Activated CD4-positive, CD25-positive, alpha-beta regulatory T cell treated with anti-CD3 and anti-CD28 coated beads, Interleukin-2, amount 50 U/mL, for 16 hours (primary cell): ENCODE measurements around the gene FZR1.

ENCODE experiments used
- DNase-seq: peaks from one replicate; pipeline ENCODE4 v3.0.0-alpha.2; 2020; ENCODE audit warnings: low read depth, low spot score

The FZR1 gene

GRCh38 chr19:3474010-3474409 lies 32.1 kb upstream of the FZR1 start:
- no peak for DNase-seq

- no peak for DNase-seq
Measured at GRCh38 chr19:3474614-3475013, 31.5 kb upstream of the FZR1 start.

GRCh38 chr19:3475449-3475848 lies 30.7 kb upstream of the FZR1 start:
- no peak for DNase-seq

- DNase-seq = no peak
Measured at GRCh38 chr19:3476830-3477229, 29.3 kb upstream of the FZR1 start.

GRCh38 chr19:3477506-3477905 lies 28.6 kb upstream of the FZR1 start:
- no peak for DNase-seq

GRCh38 chr19:3477951-3478350 lies 28.2 kb upstream of the FZR1 start:
- DNase-seq = no peak

- DNase-seq = no peak
Measured at GRCh38 chr19:3478409-3479176, 27.5 kb upstream of the FZR1 start.

GRCh38 chr19:3479177-3479833 lies 26.8 kb upstream of the FZR1 start:
- DNase-seq = no peak

- no peak for DNase-seq
Measured at GRCh38 chr19:3479834-3480215, 26.3 kb upstream of the FZR1 start.

- DNase-seq = no peak
Measured at GRCh38 chr19:3480383-3481091, 25.6 kb upstream of the FZR1 start, which contains the start of gene SMIM24. SMIM24 (minus strand) TSS chr19:3480525; CDS start chr19:3480463, 62 bp downstream.

- DNase-seq = no peak
Measured at GRCh38 chr19:3481241-3482090, 24.6 kb upstream of the FZR1 start.

- no peak for DNase-seq
Measured at GRCh38 chr19:3482507-3483225, 23.4 kb upstream of the FZR1 start.

GRCh38 chr19:3483226-3483628 lies 22.9 kb upstream of the FZR1 start, which contains the start of gene SMIM44:
SMIM44 (minus strand) TSS chr19:3483441; CDS start chr19:3483403, 38 bp downstream.
- DNase-seq = no peak

- DNase-seq = no peak
Measured at GRCh38 chr19:3491396-3492119, 14.6 kb upstream of the FZR1 start.

GRCh38 chr19:3492131-3492839 lies 13.8 kb upstream of the FZR1 start:
- no peak for DNase-seq

- no peak for DNase-seq
Measured at GRCh38 chr19:3492919-3493318, 13.2 kb upstream of the FZR1 start.

GRCh38 chr19:3493651-3494050 lies 12.5 kb upstream of the FZR1 start:
- DNase-seq = no peak

- DNase-seq = no peak
Measured at GRCh38 chr19:3494051-3494450, 12.1 kb upstream of the FZR1 start.

- no peak for DNase-seq
Measured at GRCh38 chr19:3494559-3494958, 11.6 kb upstream of the FZR1 start.
